SU-DHL-6 (cell line): ENCODE results near the gene FIBIN.

Source experiments
- H2AFZ ChIP-seq: fragments of 200-600 bp; sonication (generic); 2 replicates; pipeline ENCODE4 v1.6.1; 2014; ENCODE audit warnings: low read depth, mild to moderate bottlenecking, moderate library complexity, mixed read lengths, antibody characterized with exemption, low read length; ENCODE audit not compliant: severe bottlenecking
- H3F3A ChIP-seq: fragments of 200-600 bp; shearing (Covaris generic); 2 replicates; pipeline ENCODE4 v1.6.0; 2016; ENCODE audit warnings: antibody characterized with exemption, mild to moderate bottlenecking; ENCODE audit not compliant: insufficient read depth
- H3K27ac ChIP-seq: fragments of 200-600 bp; sonication (generic); 2 replicates; pipeline ENCODE4 v1.5.1; 2016; ENCODE audit warnings: low read depth, mild to moderate bottlenecking, low read length, moderate library complexity, mixed read lengths
- H3K27me3 ChIP-seq: fragments of 200-600 bp; sonication (generic), shearing (Covaris generic); 2 replicates; pipeline ENCODE4 v1.6.0; 2014; ENCODE audit warnings: mild to moderate bottlenecking, low read length
- H3K36me3 ChIP-seq: fragments of 200-600 bp; sonication (generic); 2 replicates; pipeline ENCODE4 v1.6.1; 2014; ENCODE audit warnings: mild to moderate bottlenecking, low read length, mixed read lengths
- H3K4me2 ChIP-seq: fragments of 300-600, 200-600 bp; shearing (Covaris generic), sonication (generic); 2 replicates; pipeline ENCODE4 v1.6.0; 2014; ENCODE audit warnings: low read length, low read depth, mild to moderate bottlenecking; ENCODE audit not compliant: poor library complexity, severe bottlenecking
- H3K4me3 ChIP-seq: fragments of 200-600 bp; sonication (generic); 2 replicates; pipeline ENCODE4 v1.5.1; 2014; ENCODE audit warnings: antibody characterized with exemption, low read length, mild to moderate bottlenecking, mixed read lengths; ENCODE audit not compliant: insufficient read depth, poor library complexity, severe bottlenecking
- H3K79me2 ChIP-seq: fragments of 200-600 bp; sonication (generic); 2 replicates; pipeline ENCODE4 v1.6.1; 2014; ENCODE audit warnings: mild to moderate bottlenecking, low read length, moderate library complexity; ENCODE audit not compliant: insufficient read depth
- H3K9ac ChIP-seq: fragments of 200-600 bp; sonication (generic); 2 replicates; pipeline ENCODE4 v1.7.0; 2014; ENCODE audit warnings: mild to moderate bottlenecking, low read length
- H3K9me2 ChIP-seq: fragments of 200-600 bp; sonication (generic); replicated peaks from 2 replicates; pipeline ENCODE4 v1.6.1; 2014; ENCODE audit warnings: low read length; ENCODE audit not compliant: insufficient read depth
- H3K9me3 ChIP-seq: fragments of 200-600 bp; sonication (generic); 2 replicates; pipeline ENCODE4 v1.6.1; 2014; ENCODE audit warnings: low read length, mixed read lengths; ENCODE audit not compliant: insufficient read depth
- H4K20me1 ChIP-seq: fragments of 200-600 bp; sonication (generic); 2 replicates; pipeline ENCODE4 v1.6.1; 2014; ENCODE audit warnings: low read depth, mild to moderate bottlenecking, antibody characterized with exemption, low read length, moderate library complexity, mixed read lengths
- CTCF ChIP-seq: fragments of 200-600 bp; sonication (generic); IDR thresholded peaks from one replicate; pipeline ENCODE4 v1.5.1; 2017; ENCODE audit warnings: antibody characterized with exemption, mild to moderate bottlenecking, low read length, moderate library complexity; ENCODE audit not compliant: insufficient read depth, poor library complexity, severe bottlenecking
- EZH2phosphoT487 ChIP-seq: fragments of 200-600 bp; sonication (generic), shearing (Covaris generic); conservative IDR thresholded peaks from 2 replicates; pipeline ENCODE4 v1.6.1; 2018; ENCODE audit warnings: mild to moderate bottlenecking, antibody characterized with exemption, low read length, moderate library complexity, mixed read lengths

FIBIN gene

DNA sequence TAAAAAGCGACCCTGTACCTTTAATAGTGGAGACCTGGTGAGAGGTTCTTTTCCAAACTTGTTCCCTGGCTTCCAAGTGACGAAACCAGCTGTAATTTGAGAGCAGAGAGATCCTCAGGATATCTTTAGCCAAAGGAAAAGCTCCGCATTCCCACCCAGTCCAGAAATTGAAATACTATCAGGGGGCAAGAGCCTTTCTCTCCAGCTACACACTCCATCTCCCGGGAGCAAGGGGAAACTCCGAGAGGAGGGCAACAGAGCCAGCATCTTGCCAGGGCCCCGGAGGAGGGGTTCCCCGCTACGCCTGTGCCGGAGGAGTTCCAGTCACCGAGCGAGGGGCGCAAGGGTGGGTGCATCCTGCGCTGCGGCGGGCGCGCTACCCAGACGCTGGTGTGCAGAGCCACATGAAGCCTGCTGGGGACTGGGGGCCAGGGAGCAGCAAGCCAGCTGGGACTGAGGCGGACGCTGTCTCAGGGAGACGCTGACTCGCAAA is at the start of gene FIBIN:
TSS of gene FIBIN (plus strand) at position 148 of the 493 bp plus-strand sequence. CDS start 415 bp downstream, outside the sequence.
- no peaks in the 10 kb centered on the region for H3K27me3 ChIP-seq
- no peaks in the 10 kb centered on the region for H3K36me3 ChIP-seq
- H3F3A ChIP-seq = no peaks in the 10 kb centered on the region
- TF ChIP-seq CTCF (no peak), EZH2phosphoT487 (no peak)
- no peak within 1 kb of the TSS for H3K4me2 ChIP-seq
- no peak within 1 kb of the TSS for H3K27ac ChIP-seq
- no peaks in the 10 kb centered on the region for H4K20me1 ChIP-seq
- H3K9me2 ChIP-seq = no peaks in the 10 kb centered on the region
- H3K4me3 ChIP-seq = no peak within 1 kb of the TSS
- no peak within 1 kb of the TSS for H2AFZ ChIP-seq
- no peaks in the 10 kb centered on the region for H3K9me3 ChIP-seq
- no peak within 1 kb of the TSS for H3K9ac ChIP-seq
- no peaks in the 10 kb centered on the region for H3K79me2 ChIP-seq

- Histone ChIP-seq H3K27me3 (no peaks in the 10 kb centered on the region), H3K36me3 (no peaks in the 10 kb centered on the region), H3K9me2 (no peaks in the 10 kb centered on the region), H2AFZ (no peak overlapping the region), H3F3A (no peaks in the 10 kb centered on the region), H3K9me3 (no peaks in the 10 kb centered on the region), H3K79me2 (no peaks in the 10 kb centered on the region), H3K27ac (no peak overlapping the region), H4K20me1 (no peaks in the 10 kb centered on the region), H3K4me3 (no peak overlapping the region), H3K9ac (no peak overlapping the region), H3K4me2 (no peak overlapping the region)
- TF ChIP-seq CTCF (no peak), EZH2phosphoT487 (no peak)
Observed at GRCh38 chr11:26944866-26945664, 48.8 kb upstream of the FIBIN start.

DNA sequence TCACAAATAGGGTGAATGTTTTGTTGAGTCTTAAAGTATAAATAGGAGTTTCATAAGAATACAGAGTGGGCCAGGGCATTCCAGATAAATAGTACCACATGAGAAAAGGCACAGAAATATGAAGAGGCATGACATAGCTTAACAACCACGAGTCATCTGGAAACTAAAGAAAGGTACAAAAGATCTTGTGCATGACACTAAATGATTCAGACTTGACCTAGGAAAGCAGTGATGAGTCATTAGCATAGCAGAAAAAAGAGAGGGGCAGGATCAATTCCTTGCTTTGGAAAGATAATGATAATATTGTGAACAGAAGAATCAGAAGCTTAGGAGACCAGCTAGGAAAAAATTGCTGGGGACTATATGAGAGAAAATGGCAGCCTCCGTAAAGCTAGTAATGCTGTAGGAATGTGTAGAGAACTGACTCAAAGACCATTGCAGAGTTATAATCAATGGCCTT is 47.6 kb upstream of the FIBIN start:
- Histone ChIP-seq H3K27me3 (no peaks in the 10 kb centered on the region), H3K9me2 (no peaks in the 10 kb centered on the region), H3K4me2 (no peak overlapping the region), H3K79me2 (no peaks in the 10 kb centered on the region), H3K4me3 (no peak overlapping the region), H3K9ac (no peak overlapping the region), H3K9me3 (no peaks in the 10 kb centered on the region), H3K36me3 (no peaks in the 10 kb centered on the region), H3F3A (no peaks in the 10 kb centered on the region), H3K27ac (no peak overlapping the region), H4K20me1 (no peaks in the 10 kb centered on the region), H2AFZ (no peak overlapping the region)
- no peak for TF ChIP-seq CTCF
- TF ChIP-seq EZH2phosphoT487 = no peak
